Measurements from ENCODE around the gene GRID2IP.

GRCh38 chr7:6526997-6527378, 24.3 kb downstream of the GRID2IP start:
- TF ChIP-seq CTCF (IDR thresholded peaks at IDR 0.05) = no peak
- no peak for TF ChIP-seq ZNF121 (CRISPR knock-in tag; IDR thresholded peaks at IDR 0.05)
- TF ChIP-seq GABPB1 (CRISPR knock-in tag; IDR thresholded peaks at IDR 0.05) = no peak
- no peak for TF ChIP-seq USF2 (CRISPR knock-in tag; IDR thresholded peaks at IDR 0.05)
- no peak for TF ChIP-seq CREM (CRISPR knock-in tag; IDR thresholded peaks at IDR 0.05)
- TF ChIP-seq HMGA2 (CRISPR knock-in tag; IDR thresholded peaks at IDR 0.05) = no peak
- TF ChIP-seq ATF2 (CRISPR knock-in tag; IDR thresholded peaks at IDR 0.05; ENCODE audit: borderline replicate concordance, low read depth) = no peak
- TF ChIP-seq IRF2 (CRISPR knock-in tag; IDR thresholded peaks at IDR 0.05; ENCODE audit: borderline replicate concordance, low read depth) = no peak
- TF ChIP-seq IRF1 (CRISPR knock-in tag; IDR thresholded peaks at IDR 0.05) = no peak
- TF ChIP-seq PRDM15 (CRISPR knock-in tag; IDR thresholded peaks at IDR 0.05) = no peak
- no peak for TF ChIP-seq ZBTB21 (CRISPR knock-in tag; IDR thresholded peaks at IDR 0.05; ENCODE audit: borderline replicate concordance)

Data from WTC11 (cell line).